Pancreas (tissue), 10 donors: ENCODE data around the gene PHF21A. TPM values are rescaled to one million over a fixed set of nuclear protein-coding genes. Genes with fewer than 3 reads are reported as not detected.

ENCODE experiments used
- ATAC-seq, 4 donors: fragments of 200-7000 bp; cut with Tn5 transposase; one replicate each; pipeline versions ENCODE4 v1.8.0 to v1.9.1; 2020; ENCODE audit warnings: mild to moderate bottlenecking in 4 of 4, moderate library complexity in 4 of 4
- DNase-seq, 6 donors: peaks; one replicate each; pipeline ENCODE4 v3.0.0-alpha.2; 2020
- FAIRE-seq: peaks from 2 replicates; lab custom pipeline; 2012; peaks lifted over from hg19 to GRCh38; lab: Jason Lieb, UNC
- H3K27ac ChIP-seq, 4 donors: fragments of 200-600 bp; sonication (generic); 1 replicate in 3 of 4; 2 replicates in 1 of 4; pipeline versions ENCODE4 v1.5.0 to v1.8.0; 2020
- H3K27me3 ChIP-seq, 4 donors: fragments of 200-600 bp; one replicate each; pipeline ENCODE4 v1.8.0; 2021
- H3K36me3 ChIP-seq, 3 donors: fragments of 200-600 bp; sonication (generic) in 1 of 3; one replicate each; pipeline versions ENCODE4 v1.5.0 to v1.8.0; 2020 to 2021
- H3K4me1 ChIP-seq, 3 donors: fragments of 200-600 bp; one replicate each; pipeline ENCODE4 v1.8.0; 2021
- H3K4me3 ChIP-seq, 4 donors: fragments of 200-600 bp; sonication (generic) in 2 of 4; one replicate each; pipeline versions ENCODE4 v1.5.0 to v1.8.0; 2020 to 2021
- H3K9me3 ChIP-seq, 4 donors: fragments of 200-600 bp; one replicate each; pipeline ENCODE4 v1.8.0; 2021
- WGBS, 2 donors: extraction: QIAGEN DNeasy Blood & Tissue Kit; methylation state at CpG; one replicate each; pipeline ENCODE4 v1.1.7; 2013; 5-methylcytosine and 5-hydroxymethylcytosine counted together
- intact Hi-C, 3 donors: fragments of 100-400 bp; cut with DNase I; formaldehyde crosslinking; loops; one replicate each; pipeline versions ENCODE4 v1.11.1 to v1.14.2; 2022
- polyA plus RNA-seq, 2 donors: library from polyadenylated mRNA; stranded (reverse); fragments of 200-250 nt; gene quantifications; one replicate each; pipeline ENCODE4 v1.2.3, GENCODE V29; 2013
- total RNA-seq, 6 donors: library from RNA; stranded (reverse); fragmentation: NEBNext Ultra II Directional in 4 of 6; extraction: Animal tissue kit (Norgen Biotek cat#: 25700) in 4 of 6; gene quantifications; one replicate each; pipeline versions ENCODE4 v1.2.1 to v1.2.4, GENCODE V29; 2021 to 2023
- TF ChIP-seq, protein P1 (sequence below), 4 donors: fragments of 200-600 bp; sonication (generic) in 3 of 4; IDR thresholded peaks; one replicate each; pipeline versions ENCODE4 v1.5.0 to v1.8.0; 2021; ENCODE audit warnings: antibody characterized with exemption in 4 of 4
- donor health status: healthy with polysubstance abuse.
- donor health status: DM: no; HTN: no; CAD: no; lungs with moderate emphysema.
- donor health status: DM: no; HTN: no; CAD: no.
- donor health status: control.
- donor health status: control.
- donor health status: Bipolar disorder and iron deficiency.
- donor health status: DM: yes; HTN: yes; CAD: no.
- donor health status: DM: no; HTN: no; CAD: no.
- donor health status: DM: no; HTN: no; CAD: no.
- donor health status: DM: yes; HTN: yes; CAD: no.

PHF21A gene
- total and polyA plus RNA-seq, 8 donors = 11.4 to 30.3 (median 14.4) TPM

GRCh38 chr11:46122945-46123715 lies 1.9 kb upstream of the PHF21A start:
- intact Hi-C loops = no loop called here
- ATAC-seq (no peak), DNase-seq (no peak), FAIRE-seq (no peak)
- Histone ChIP-seq H3K4me1 (peaks cover 0 to 9% (median 6%) of the 10 kb centered on the region in 3 donors), H3K27ac (peak overlapping the region in 1 of 4 donors; percentile 93), H3K9me3 (no peaks in the 10 kb centered on the region), H3K36me3 (no peaks in the 10 kb centered on the region), H3K27me3 (no peaks in the 10 kb centered on the region), H3K4me3 (no peak overlapping the region)
- TF ChIP-seq, protein P1, sequence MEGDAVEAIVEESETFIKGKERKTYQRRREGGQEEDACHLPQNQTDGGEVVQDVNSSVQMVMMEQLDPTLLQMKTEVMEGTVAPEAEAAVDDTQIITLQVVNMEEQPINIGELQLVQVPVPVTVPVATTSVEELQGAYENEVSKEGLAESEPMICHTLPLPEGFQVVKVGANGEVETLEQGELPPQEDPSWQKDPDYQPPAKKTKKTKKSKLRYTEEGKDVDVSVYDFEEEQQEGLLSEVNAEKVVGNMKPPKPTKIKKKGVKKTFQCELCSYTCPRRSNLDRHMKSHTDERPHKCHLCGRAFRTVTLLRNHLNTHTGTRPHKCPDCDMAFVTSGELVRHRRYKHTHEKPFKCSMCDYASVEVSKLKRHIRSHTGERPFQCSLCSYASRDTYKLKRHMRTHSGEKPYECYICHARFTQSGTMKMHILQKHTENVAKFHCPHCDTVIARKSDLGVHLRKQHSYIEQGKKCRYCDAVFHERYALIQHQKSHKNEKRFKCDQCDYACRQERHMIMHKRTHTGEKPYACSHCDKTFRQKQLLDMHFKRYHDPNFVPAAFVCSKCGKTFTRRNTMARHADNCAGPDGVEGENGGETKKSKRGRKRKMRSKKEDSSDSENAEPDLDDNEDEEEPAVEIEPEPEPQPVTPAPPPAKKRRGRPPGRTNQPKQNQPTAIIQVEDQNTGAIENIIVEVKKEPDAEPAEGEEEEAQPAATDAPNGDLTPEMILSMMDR (IDR thresholded peaks at IDR 0.05) = no peak
- 58 to 62% methylated on average over 7 of the region's 7 CpGs for WGBS, 2 donors

DNA sequence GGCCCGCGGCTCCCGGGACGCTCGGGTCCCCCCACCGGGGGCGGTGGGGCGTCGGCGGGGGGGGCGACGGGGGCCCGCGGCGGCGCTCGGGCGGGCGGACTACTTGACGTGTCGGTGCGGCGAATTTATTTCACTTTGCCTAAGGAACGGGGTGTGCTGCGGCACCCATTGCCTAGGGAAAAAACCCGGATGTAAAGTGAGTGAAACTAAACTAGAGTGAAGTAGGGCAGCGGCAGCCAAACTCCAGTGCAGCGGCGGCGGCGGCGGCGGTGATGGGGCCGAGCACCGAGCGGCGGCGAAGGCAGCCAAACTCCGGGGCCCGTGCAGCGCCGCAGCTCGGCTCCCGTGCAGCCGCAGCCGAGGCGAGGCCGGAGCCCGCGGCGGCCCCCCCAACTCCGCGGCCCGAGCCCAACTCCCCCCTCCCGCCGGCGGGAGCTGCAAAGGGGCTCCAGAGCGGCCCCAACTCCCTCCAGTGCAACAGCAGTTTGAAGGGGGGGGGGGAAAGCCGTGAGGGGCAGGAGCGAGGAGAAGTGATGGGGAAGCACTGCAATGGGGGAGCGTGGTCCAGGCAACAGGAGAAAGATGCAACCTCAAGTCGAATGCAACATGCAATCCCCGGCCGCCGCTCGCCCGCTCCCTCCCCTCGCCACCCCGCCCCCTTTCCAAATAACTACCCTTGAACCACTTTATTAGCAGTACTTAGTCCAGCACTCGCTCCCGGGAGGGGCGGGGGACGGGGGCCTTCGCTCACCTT lies 647 bp upstream of the PHF21A start:
- intact Hi-C loops = no loop called here
- peak; percentile 41 to 67 (median 57) for ATAC-seq

DNA sequence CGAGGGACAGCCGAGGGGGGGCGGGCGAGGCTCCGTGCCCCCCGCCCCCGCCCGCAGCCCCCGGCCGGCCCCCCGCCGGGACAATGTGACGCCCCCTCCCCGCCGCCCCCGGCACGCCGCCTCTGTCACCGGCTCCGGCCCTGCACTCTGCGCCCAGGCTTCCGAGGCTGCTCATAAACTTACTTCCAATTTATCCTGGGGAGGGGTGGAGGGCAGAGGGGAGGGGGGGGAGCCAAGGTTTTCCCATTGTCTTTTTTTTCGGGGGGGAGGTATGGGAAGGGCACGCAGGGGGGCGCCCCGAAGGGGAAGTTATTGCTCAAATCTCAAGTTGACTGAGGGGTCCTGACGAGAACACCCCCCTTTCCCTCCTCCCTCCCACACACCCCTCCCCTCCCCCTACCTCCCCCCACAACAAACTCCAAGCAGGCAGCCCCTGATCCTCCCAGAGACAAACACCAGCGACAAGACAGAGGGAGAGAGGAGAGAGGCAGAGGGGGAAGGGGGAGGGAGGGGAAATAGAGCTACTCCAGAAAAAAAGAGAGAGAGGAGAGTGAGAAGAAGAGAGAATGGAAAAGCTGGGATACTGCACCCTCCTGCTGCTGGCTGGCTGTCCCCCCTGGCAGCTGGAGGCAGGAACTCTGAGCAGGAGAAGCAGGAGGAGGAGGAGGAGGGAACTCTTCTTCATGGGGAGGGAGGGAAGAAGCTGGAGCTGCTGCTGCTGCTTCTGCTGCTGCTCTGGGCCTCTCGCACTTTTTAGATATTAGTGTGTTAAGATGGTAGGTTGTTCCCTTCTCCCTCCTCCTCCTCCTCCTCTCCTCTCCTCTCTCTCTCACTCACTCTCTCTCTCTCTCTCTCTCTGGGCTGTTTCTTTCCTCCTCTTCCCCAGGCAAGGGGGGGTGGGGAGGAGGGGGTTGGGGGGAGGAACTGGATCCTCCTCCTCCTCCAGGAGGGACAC lies 631 bp downstream of the PHF21A start:
- Histone ChIP-seq H3K4me1 (peaks cover 0 to 31% (median 14%) of the 10 kb centered on the region in 3 donors), H3K27ac (peak overlapping the region; percentile 42 to 93 (median 80)), H3K36me3 (no peaks in the 10 kb centered on the region), H3K9me3 (no peaks in the 10 kb centered on the region), H3K27me3 (no peaks in the 10 kb centered on the region), H3K4me3 (peak overlapping the region; percentile 35 to 73 (median 59))
- intact Hi-C loops = no loop called here
- peak; percentile 44 to 67 (median 52) for DNase-seq
- WGBS, 2 donors = 2% methylated on average over 20 to 29 of the region's 29 CpGs
- peak; percentile 38 to 68 (median 60) for ATAC-seq
- FAIRE-seq = no peak
- TF ChIP-seq, protein P1 (IDR thresholded peaks at IDR 0.05) = no peak

More for the DNA sequence above, 647 bp upstream of the PHF21A start:
- no peak for FAIRE-seq
- TF ChIP-seq, protein P1 (IDR thresholded peaks at IDR 0.05) = no peak
- Histone ChIP-seq H3K9me3 (no peaks in the 10 kb centered on the region), H3K27me3 (no peaks in the 10 kb centered on the region), H3K4me3 (peak overlapping the region; percentile 69 to 73 (median 70)), H3K4me1 (peaks cover 0 to 20% (median 13%) of the 10 kb centered on the region in 3 donors), H3K27ac (peak overlapping the region; percentile 39 to 93 (median 87)), H3K36me3 (no peaks in the 10 kb centered on the region)
- DNase-seq = peak; percentile 75 to 87 (median 80)
- WGBS, 2 donors = 0 to 2% methylated on average over 40 to 74 of the region's 74 CpGs

DNA sequence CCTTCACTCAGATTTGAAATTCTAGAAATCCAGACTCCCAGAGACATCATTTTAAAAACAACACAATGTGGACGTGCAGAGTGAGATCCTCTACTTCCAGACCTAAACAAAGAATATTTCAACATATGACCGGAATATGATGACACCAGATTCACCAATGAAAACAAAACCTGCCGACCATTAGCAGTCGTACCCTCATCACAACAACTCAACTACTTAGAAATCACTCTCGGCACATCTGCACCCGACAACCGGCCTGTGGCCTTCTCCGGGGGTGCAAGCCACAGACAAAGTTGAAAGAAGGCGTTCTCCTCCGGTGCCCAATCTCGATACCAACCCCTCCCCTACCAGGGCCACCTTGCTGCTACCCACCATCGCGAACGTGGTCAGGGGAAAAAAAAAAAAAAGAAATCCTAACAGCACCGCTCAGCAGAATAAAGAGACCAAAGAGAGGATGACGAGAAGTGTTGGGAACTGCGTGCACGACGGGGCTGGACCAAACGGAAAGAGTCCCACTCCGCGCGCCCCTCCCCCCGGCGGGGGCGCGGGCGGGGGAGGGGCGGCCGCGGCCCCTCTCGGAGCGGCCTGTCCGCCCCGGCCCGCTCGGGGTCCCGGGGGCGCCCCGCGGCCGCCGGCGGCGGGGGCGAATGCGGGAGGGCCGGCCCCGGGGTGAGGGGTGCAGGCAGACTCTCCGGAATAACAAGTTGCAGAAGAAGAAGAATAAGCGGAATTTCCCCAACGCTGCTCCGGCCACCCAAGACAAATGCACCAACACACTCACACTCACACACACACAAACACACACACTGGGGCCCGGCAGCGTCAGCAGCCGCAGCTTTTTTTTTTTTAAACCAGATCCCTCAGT lies 1.7 kb downstream of the PHF21A start:
- no peaks in the 10 kb centered on the region for H3K9me3 ChIP-seq
- FAIRE-seq (no peak), DNase-seq (peak in 4 of 6 donors; percentile 38 to 64 (median 54)), ATAC-seq (peak in 3 of 4 donors; percentile 2 to 12 (median 7))
- TF ChIP-seq, protein P1 (IDR thresholded peaks at IDR 0.05) = no peak
- no peaks in the 10 kb centered on the region for H3K27me3 ChIP-seq
- peaks cover 0 to 35% (median 14%) of the 10 kb centered on the region in 3 donors for H3K4me1 ChIP-seq
- no peaks in the 10 kb centered on the region for H3K36me3 ChIP-seq
- peak overlapping the region; percentile 35 to 73 (median 59) for H3K4me3 ChIP-seq
- H3K27ac ChIP-seq = peak overlapping the region in 3 of 4 donors; percentile 68 to 93 (median 91)
- WGBS, 2 donors = 1% methylated on average over 41 to 56 of the region's 56 CpGs
- intact Hi-C loops = no loop called here
